Suprapubic skin (tissue), 4 donors: ENCODE data around the gene TYW1. TPM values are rescaled to one million over a fixed set of nuclear protein-coding genes. Genes with fewer than 3 reads are reported as not detected.
"Not testable (repeated sequence)": the region's sequence is repeated elsewhere in the genome, so short reads cannot be mapped to it uniquely, and the experiment has no call there.

Source experiments
- DNase-seq, 2 donors: peaks; one replicate each; pipeline ENCODE4 v3.0.0-alpha.2; 2019; ENCODE audit warnings: low spot score in 2 of 2
- H3K27ac ChIP-seq: fragments of 200-600 bp; sonication (generic); one replicate; pipeline ENCODE4 v1.5.1; 2019
- H3K27me3 ChIP-seq: fragments of 200-600 bp; sonication (generic); one replicate; pipeline ENCODE4 v1.5.1; 2019
- H3K36me3 ChIP-seq: fragments of 200-600 bp; sonication (generic); one replicate; pipeline ENCODE4 v1.5.1; 2019
- H3K4me1 ChIP-seq: fragments of 200-600 bp; sonication (generic); one replicate; pipeline ENCODE4 v1.5.1; 2019
- H3K4me3 ChIP-seq: fragments of 200-600 bp; sonication (generic); one replicate; pipeline ENCODE4 v1.5.1; 2019; ENCODE audit warnings: mild to moderate bottlenecking
- H3K9me3 ChIP-seq: fragments of 200-600 bp; sonication (generic); one replicate; pipeline ENCODE4 v1.5.1; 2019
- WGBS: methylation state at CpG from one replicate; pipeline ENCODE4 v1.1.5; 2018; 5-methylcytosine and 5-hydroxymethylcytosine counted together
- total RNA-seq, 4 donors: library from RNA; depleted of rRNA; stranded (reverse); fragments of >200 nt; gene quantifications; one replicate each; pipeline ENCODE4 v1.1.0, GENCODE V29; 2016

Gene TYW1
- total RNA-seq, 4 donors from 2014 or later: 14.4 to 39.2 (median 19.9) TPM

DNA sequence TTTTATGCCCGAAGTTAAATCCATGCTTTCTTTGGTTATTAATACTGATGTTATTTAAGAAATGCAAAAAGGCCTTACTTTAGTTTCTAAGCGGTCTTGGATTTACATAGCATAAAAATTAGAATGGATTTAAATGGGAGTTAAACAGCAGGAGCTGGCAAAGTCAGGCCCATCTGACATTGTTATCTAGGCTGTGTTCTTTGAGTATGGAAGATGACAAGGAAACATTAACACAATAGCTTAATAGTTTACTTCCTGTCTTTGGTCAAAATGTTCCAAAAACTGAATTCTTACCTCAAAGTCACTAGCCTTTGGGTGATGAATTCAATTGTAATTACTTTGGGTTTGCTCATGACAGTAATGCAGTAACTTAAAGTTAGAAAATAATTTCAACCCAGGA is 123.9 kb downstream of the TYW1 start:
- not testable (repeated sequence) for H3K9me3 ChIP-seq

DNA sequence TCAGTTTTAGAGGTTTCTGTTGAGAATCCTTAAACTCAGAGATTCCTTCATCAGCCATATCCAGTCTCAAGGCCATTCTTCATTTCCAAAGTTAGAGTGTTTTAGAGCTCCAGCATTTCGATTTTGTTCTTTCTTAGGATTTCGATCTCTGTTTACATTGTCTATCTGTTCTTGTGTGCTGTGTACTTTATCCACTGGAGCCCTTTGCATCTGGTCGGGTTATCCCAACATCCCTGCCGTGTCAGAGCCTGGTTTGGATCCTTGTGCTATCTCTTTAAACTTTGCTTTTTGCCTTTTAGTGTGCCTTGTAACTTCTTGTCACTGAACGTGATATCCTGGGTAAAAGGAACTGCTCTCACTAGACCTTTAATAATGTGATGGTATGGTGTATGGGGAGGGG is 131.6 kb downstream of the TYW1 start:
- DNase-seq, H3K27ac ChIP-seq, H3K4me3 ChIP-seq, H3K27me3 ChIP-seq, H3K9me3 ChIP-seq, H3K4me1 ChIP-seq, H3K36me3 ChIP-seq: not testable (repeated sequence)
- 94% methylated on average over 5 of the region's 5 CpGs for WGBS

More for the DNA sequence above, 123.9 kb downstream of the TYW1 start:
- not testable (repeated sequence) for H3K27ac ChIP-seq, H3K4me3 ChIP-seq, H3K4me1 ChIP-seq, H3K36me3 ChIP-seq, H3K27me3 ChIP-seq, DNase-seq
- 90% methylated on average over 2 of the region's 2 CpGs for WGBS

DNA sequence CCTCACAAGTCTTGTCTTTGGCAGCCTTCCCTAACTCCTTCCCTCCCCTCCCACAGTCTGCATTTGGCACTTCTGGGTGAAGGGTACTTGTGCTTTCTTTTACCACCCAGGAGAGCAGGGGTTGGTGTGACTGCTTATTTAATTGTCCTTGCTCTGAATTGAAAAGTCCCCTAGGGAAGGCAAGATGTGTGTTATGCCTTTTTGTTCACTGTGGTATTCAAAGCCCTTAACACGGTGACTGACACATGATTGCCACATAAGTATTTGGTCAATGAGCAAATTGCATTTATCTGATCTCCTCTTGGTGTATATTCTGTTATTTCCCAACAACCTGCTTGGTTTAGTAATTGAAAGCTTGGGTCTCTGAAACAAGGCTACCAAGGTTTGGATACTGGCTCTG is 134.1 kb downstream of the TYW1 start:
- not testable (repeated sequence) for H3K27ac ChIP-seq, H3K9me3 ChIP-seq, DNase-seq, H3K36me3 ChIP-seq, H3K4me1 ChIP-seq, H3K27me3 ChIP-seq, H3K4me3 ChIP-seq
- 81% methylated on average over 1 of the region's 1 CpG for WGBS

- not testable (repeated sequence) for H3K27ac ChIP-seq, H3K9me3 ChIP-seq, H3K4me1 ChIP-seq, H3K4me3 ChIP-seq, H3K27me3 ChIP-seq, DNase-seq, H3K36me3 ChIP-seq
- WGBS: 92% methylated on average over 1 of the region's 1 CpG
These were observed 138.3 kb downstream of the TYW1 start for GRCh38 chr7:67134912-67135311.

DNA sequence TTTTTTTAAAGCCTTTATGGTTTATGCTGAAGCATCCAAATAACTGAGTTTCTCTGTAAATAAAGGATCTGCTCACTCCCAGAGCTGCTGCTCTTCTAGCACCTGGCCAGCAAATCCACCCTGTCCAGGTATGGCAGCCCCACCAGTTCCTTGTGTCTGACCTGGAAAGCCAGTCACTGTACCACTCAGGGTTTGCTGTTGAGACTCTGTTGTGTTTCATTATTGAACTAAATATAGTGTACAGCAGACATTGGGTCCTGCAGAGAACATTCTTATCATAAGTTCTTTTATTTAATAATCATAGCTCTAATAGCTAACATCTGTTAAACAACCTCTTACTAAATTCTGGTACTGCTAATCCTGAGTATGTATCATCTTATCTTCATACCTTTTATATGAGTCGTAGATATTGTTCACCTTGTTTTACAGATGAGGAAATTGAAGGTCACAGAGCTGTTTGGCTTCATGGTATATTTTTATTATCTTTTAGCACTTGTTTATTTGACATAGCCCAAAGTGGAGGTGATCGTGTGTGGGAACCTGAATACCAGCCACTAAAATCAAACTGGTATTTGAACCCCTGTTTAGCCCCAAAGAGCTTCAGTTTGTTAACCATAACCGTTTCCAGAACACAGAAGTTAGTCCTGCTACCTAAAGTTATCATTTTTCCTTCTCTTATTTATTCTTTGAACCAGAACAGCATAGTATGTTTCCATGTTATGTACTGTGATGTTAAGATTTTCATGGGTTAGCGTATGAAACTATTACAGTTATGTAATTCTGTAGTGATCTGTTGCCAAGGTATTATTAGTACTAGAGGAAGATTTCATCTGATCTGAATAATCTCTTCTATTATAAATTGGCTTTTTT is 139.2 kb downstream of the TYW1 start:
- H3K4me1 ChIP-seq, H3K36me3 ChIP-seq, DNase-seq, H3K4me3 ChIP-seq, H3K27ac ChIP-seq, H3K9me3 ChIP-seq, H3K27me3 ChIP-seq: not testable (repeated sequence)
- 75% methylated on average over 4 of the region's 4 CpGs for WGBS

DNA sequence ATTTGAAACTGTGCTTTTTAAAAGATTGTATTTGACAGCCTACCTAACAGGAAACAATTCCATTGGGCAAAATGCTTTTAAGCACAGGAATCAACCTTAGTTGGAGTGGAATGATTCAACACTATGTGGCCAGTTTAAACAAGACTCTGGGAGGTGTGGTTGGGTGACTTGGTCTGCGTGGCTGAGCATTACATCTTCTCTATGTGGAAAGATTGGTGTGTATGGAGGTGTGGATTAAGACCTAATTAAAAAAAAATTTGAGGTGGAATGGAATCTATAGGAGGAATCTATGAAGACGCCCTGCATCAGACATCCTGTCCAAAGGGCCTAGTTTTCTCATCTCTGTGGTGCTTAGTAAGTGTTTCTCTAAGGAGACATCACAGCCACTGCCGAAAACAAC is 140.9 kb downstream of the TYW1 start:
- not testable (repeated sequence) for DNase-seq, H3K4me3 ChIP-seq
- whole genome bisulfite sequencing: 82% methylated on average over 3 of the region's 3 CpGs

DNA sequence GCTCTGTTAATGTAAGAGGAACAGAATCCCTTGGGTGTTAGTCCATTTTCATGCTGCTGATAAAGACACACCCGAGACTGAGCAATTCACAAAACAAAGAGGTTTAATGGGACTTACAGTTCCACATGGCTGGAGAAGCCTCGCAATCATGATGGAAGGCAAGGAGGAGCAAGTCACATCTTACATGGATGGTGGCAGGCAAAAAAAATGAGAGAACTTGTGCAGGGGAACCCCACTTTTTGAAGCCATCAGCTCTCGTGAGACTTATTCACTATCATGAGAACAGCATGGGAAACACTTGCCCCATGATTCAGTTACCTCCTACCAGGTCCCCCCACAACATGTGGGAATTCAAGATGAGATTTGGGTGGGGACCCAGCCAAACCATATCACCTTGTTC is 143.2 kb downstream of the TYW1 start:
- 92% methylated on average over 3 of the region's 3 CpGs for WGBS
- DNase-seq, H3K36me3 ChIP-seq, H3K27ac ChIP-seq, H3K9me3 ChIP-seq, H3K4me1 ChIP-seq, H3K4me3 ChIP-seq, H3K27me3 ChIP-seq: not testable (repeated sequence)

More for the DNA sequence above, 140.9 kb downstream of the TYW1 start:
- H3K36me3 ChIP-seq, H3K9me3 ChIP-seq, H3K27ac ChIP-seq, H3K27me3 ChIP-seq, H3K4me1 ChIP-seq: not testable (repeated sequence)

GRCh38 chr7:67141001-67141400 is 144.4 kb downstream of the TYW1 start:
- H3K4me3 ChIP-seq, H3K27ac ChIP-seq, H3K27me3 ChIP-seq, H3K36me3 ChIP-seq, H3K4me1 ChIP-seq, H3K9me3 ChIP-seq, DNase-seq: not testable (repeated sequence)
- WGBS: 96% methylated on average over 2 of the region's 2 CpGs

GRCh38 chr7:67143091-67143786 is 146.6 kb downstream of the TYW1 start:
- WGBS: 82% methylated on average over 9 of the region's 9 CpGs
- not testable (repeated sequence) for H3K9me3 ChIP-seq, H3K27ac ChIP-seq, H3K36me3 ChIP-seq, DNase-seq, H3K4me3 ChIP-seq, H3K27me3 ChIP-seq, H3K4me1 ChIP-seq

DNA sequence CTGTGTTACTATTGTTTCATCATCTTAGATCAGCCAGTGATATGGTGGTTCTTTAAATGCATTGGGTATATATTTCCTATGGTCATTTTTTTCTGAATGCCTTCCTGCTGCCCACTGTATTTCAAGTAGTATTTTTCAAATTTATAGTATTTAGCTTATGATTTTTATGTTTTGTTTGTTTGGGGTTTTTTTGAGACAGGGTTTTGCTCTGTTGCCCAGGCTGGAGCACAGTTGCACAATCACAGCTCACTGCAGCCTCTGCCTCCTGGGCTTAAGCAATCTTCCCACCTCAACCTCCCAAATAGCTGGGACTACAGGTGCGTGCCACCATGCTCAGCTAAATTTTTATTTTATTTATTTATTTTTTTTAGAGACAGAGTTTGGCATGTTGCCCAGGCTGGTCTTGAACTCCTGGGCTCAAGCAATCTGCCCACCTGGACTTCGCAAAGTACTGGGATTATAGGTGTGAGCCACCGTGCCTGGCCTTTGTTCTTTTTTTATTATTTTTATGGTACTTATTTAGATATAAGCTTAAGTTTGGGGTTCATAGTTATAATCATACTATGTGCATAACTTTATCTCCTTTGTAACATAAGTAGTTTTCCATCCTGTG is 149.1 kb downstream of the TYW1 start:
- H3K27ac ChIP-seq, DNase-seq, H3K36me3 ChIP-seq, H3K9me3 ChIP-seq, H3K27me3 ChIP-seq, H3K4me3 ChIP-seq, H3K4me1 ChIP-seq: not testable (repeated sequence)
- WGBS: 94% methylated on average over 3 of the region's 3 CpGs

DNA sequence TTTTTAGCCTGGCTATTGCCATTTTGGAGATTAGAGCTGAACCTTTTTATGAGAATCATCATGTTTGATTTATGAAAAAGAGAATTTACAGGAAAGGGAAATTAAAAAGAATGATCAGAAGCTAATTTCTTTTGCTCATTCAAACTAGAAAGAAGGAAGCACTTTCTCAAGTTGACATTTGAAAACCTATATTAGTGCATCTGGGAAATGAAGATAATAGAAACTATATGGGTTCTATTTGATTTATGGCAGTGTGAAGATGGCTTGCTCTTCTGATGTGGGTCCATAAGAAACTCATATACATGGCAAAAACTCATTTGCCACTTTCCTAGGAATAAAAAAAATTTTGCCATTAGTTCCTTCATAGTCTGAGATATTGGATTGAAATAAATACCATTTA is 152.5 kb downstream of the TYW1 start:
- H3K9me3 ChIP-seq, H3K27me3 ChIP-seq, H3K4me1 ChIP-seq, H3K4me3 ChIP-seq, H3K27ac ChIP-seq, H3K36me3 ChIP-seq, DNase-seq: not testable (repeated sequence)

GRCh38 chr7:67154374-67154773 is 157.7 kb downstream of the TYW1 start:
- not testable (repeated sequence) for H3K27ac ChIP-seq

GRCh38 chr7:67156064-67156463 is 159.4 kb downstream of the TYW1 start:
- H3K4me3 ChIP-seq, DNase-seq, H3K9me3 ChIP-seq, H3K27ac ChIP-seq, H3K27me3 ChIP-seq, H3K4me1 ChIP-seq, H3K36me3 ChIP-seq: not testable (repeated sequence)
- WGBS: 100% methylated on average over 3 of the region's 7 CpGs

More at GRCh38 chr7:67154374-67154773, 157.7 kb downstream of the TYW1 start:
- not testable (repeated sequence) for H3K9me3 ChIP-seq, H3K36me3 ChIP-seq, DNase-seq, H3K4me3 ChIP-seq, H3K4me1 ChIP-seq, H3K27me3 ChIP-seq

GRCh38 chr7:67163285-67163684 is 166.7 kb downstream of the TYW1 start:
- not testable (repeated sequence) for H3K4me3 ChIP-seq, H3K4me1 ChIP-seq, H3K27ac ChIP-seq, H3K27me3 ChIP-seq, DNase-seq, H3K9me3 ChIP-seq, H3K36me3 ChIP-seq
- 76% methylated on average over 5 of the region's 5 CpGs for WGBS
